HepG2 (cell line): ENCODE data around the gene SFXN5. TPM values are rescaled to one million over a fixed set of nuclear protein-coding genes. Genes with fewer than 3 reads are reported as not detected.

Source experiments
- CEBPZ ChIP-seq: IDR thresholded peaks from 2 replicates; pipeline ENCODE4 v1.6.1; 2012; ENCODE audit warnings: low read length, improper control_type of control experiment
- KDM5B ChIP-seq: sonication (generic); formaldehyde crosslinking; IDR thresholded peaks from 2 replicates; pipeline ENCODE4 v1.4.0; 2020; ENCODE audit warnings: missing genetic modification reagents, mild to moderate bottlenecking, borderline replicate concordance
- LCORL ChIP-seq, 2 experiments: fragments of 450-650 bp in 1 of 2; sonication (generic) in 1 of 2; formaldehyde crosslinking in 1 of 2; IDR thresholded peaks; 2 replicates each; pipeline versions ENCODE4 v1.5.0 to v1.6.1; 2017 to 2020; ENCODE audit warnings: antibody characterized with exemption in 1 of 2, missing genetic modification reagents in 1 of 2
- MAX ChIP-seq: IDR thresholded peaks from 2 replicates; pipeline ENCODE4 v1.6.1; 2012; ENCODE audit warnings: inconsistent platforms
- PAXIP1 ChIP-seq: sonication (generic); formaldehyde crosslinking; conservative IDR thresholded peaks from 2 replicates; pipeline ENCODE4 v1.4.0; 2020; ENCODE audit warnings: mild to moderate bottlenecking, missing genetic modification reagents, moderate library complexity
- SRY ChIP-seq: sonication (generic); formaldehyde crosslinking; IDR thresholded peaks from 2 replicates; pipeline ENCODE4 v1.8.0; 2022; ENCODE audit warnings: mild to moderate bottlenecking, missing genetic modification reagents
- TARDBP ChIP-seq: sonication (generic); formaldehyde crosslinking; IDR thresholded peaks from 2 replicates; pipeline ENCODE4 v1.8.0; 2022; ENCODE audit warnings: mild to moderate bottlenecking, missing genetic modification reagents
- THAP11 ChIP-seq: IDR thresholded peaks from 2 replicates; pipeline ENCODE4 v1.6.1; 2016; ENCODE audit warnings: missing biosample characterization, missing genetic modification reagents
- ZBTB10 ChIP-seq: sonication (generic); formaldehyde crosslinking; IDR thresholded peaks from 2 replicates; pipeline ENCODE4 v1.4.0; 2020; ENCODE audit warnings: missing genetic modification reagents, borderline replicate concordance
- ZBTB34 ChIP-seq: sonication (generic); formaldehyde crosslinking; IDR thresholded peaks from 2 replicates; pipeline ENCODE4 v1.8.0; 2022; ENCODE audit warnings: mild to moderate bottlenecking, missing genetic modification reagents
- ZNF232 ChIP-seq: sonication (generic); formaldehyde crosslinking; IDR thresholded peaks from 2 replicates; pipeline ENCODE4 v1.4.0; 2020; ENCODE audit warnings: missing genetic modification reagents, borderline replicate concordance
- ZNF33B ChIP-seq: sonication (generic); formaldehyde crosslinking; IDR thresholded peaks from 2 replicates; pipeline ENCODE4 v1.5.1; 2020; ENCODE audit warnings: mild to moderate bottlenecking, missing genetic modification reagents
- ZNF589 ChIP-seq: sonication (generic); formaldehyde crosslinking; conservative IDR thresholded peaks from 2 replicates; pipeline ENCODE4 v1.8.0; 2022; ENCODE audit warnings: mild to moderate bottlenecking, moderate library complexity, missing genetic modification reagents
- ZNF775 ChIP-seq: sonication (generic); formaldehyde crosslinking; IDR thresholded peaks from 2 replicates; pipeline ENCODE4 v1.4.0; 2020; ENCODE audit warnings: missing genetic modification reagents, mild to moderate bottlenecking, moderate library complexity, borderline replicate concordance
- ZNF781 ChIP-seq: sonication (generic); formaldehyde crosslinking; IDR thresholded peaks from 2 replicates; pipeline ENCODE4 v1.5.1; 2020; ENCODE audit warnings: borderline replicate concordance, mild to moderate bottlenecking, missing genetic modification reagents; ENCODE audit errors: not compliant biosample characterization
- ZSCAN20 ChIP-seq: sonication (generic); formaldehyde crosslinking; IDR thresholded peaks from 2 replicates; pipeline ENCODE4 v1.4.0; 2020; ENCODE audit warnings: missing genetic modification reagents, mild to moderate bottlenecking, borderline replicate concordance
- polyA plus RNA-seq, 8 experiments: library from polyadenylated mRNA; depleted of rRNA in 3 of 8; stranded (reverse) in 7 of 8; unstranded in 1 of 8; fragments of >200 nt; fragmentation: Illumina TruSeq in 4 of 8; extraction: Trizol in 4 of 8; gene quantifications; 2 replicates each; pipeline versions ENCODE4 v1.2.1 to v1.2.3, GENCODE V29; 2011 to 2016; ENCODE audit warnings: low read depth in 4 of 8, missing spikeins in 1 of 8, mixed read lengths in 1 of 8; ENCODE audit not compliant: insufficient read depth in 1 of 8
- total RNA-seq, 5 experiments: library from RNA; depleted of rRNA; stranded (reverse); fragments of >200 nt; fragmentation: Illumina TruSeq; extraction: Trizol; gene quantifications; 2 replicates each; pipeline ENCODE4 v1.2.3, GENCODE V29; 2016; ENCODE audit warnings: low read depth in 1 of 5

Gene SFXN5
- total and polyA plus RNA-seq, 2 of the 13 experiments (the other 11 are each of a cell fraction or from before 2014, with no cell fraction given), result 34.9 to 37.4 TPM

- no peak for TF ChIP-seq CEBPZ
- peak; percentile 86 for TF ChIP-seq THAP11
- TF ChIP-seq SRY (CRISPR knock-in tag), result 0 out of 2 replicates have a peak, but pooled peaks have one; percentile 46
- peak; percentile 90; the same call in 1 of the 2 replicates for TF ChIP-seq ZBTB10 (CRISPR knock-in tag)
- TF ChIP-seq ZSCAN20, result no peak
- TF ChIP-seq PAXIP1 (CRISPR knock-in tag), result peak; percentile 97
- peak; percentile 78; the same call in 1 of the 2 replicates for TF ChIP-seq KDM5B (CRISPR knock-in tag)
- TF ChIP-seq ZNF775 (CRISPR knock-in tag), result no peak
- no peak; the same call in 1 of the 2 replicates for TF ChIP-seq ZNF33B (CRISPR knock-in tag)
- peak; percentile 92 for TF ChIP-seq TARDBP
- TF ChIP-seq ZNF781 (CRISPR knock-in tag), result peak; percentile 8
- no peak for TF ChIP-seq LCORL (IDR thresholded peaks at IDR 0.05)
- TF ChIP-seq LCORL (CRISPR knock-in tag; IDR thresholded peaks at IDR 0.05), result peak; percentile 99
- peak; percentile 98 for TF ChIP-seq MAX
- peak; percentile 96 for TF ChIP-seq ZNF232 (CRISPR knock-in tag)
- TF ChIP-seq ZBTB34, result peak; percentile 74; the same call in 1 of the 2 replicates
- peak; percentile 91 for TF ChIP-seq ZNF589 (CRISPR knock-in tag)
These were observed 70.5 kb downstream of the SFXN5 start (continued) for GRCh38 chr2:73000808-73001570.
